GM19023 (cell line): ENCODE measurements around the gene XYLT2.
"Not testable (repeated sequence)": the region's sequence is repeated elsewhere in the genome, so short reads cannot be mapped to it uniquely, and the experiment has no call there.

Experiments used
- ATAC-seq: cut with Tn5 transposase; IDR thresholded peaks from one replicate; pipeline ENCODE4 v1.9.1; 2021; ENCODE audit warnings: mild to moderate bottlenecking, moderate library complexity; ENCODE audit not compliant: unreplicated experiment

The XYLT2 gene

DNA sequence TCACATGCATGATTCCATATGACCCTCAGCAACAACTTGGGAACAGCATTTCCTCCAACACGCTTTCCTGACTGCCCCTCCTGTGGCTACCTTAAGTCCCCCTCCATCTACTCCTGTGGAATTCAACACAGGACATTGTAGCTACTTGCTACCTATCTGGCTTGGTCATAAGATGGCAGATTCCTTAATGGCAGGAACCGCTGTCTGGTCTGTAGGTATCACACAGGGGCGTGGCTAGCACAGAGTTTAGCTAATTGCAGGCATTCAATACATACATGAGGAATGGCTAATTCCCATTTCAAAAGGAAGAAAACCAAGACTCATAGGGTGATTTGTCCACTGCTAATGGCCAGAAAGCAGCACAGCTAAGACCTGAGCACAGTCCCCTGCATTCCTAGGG lies 42.8 kb downstream of the XYLT2 start:
- ATAC-seq: no peak

DNA sequence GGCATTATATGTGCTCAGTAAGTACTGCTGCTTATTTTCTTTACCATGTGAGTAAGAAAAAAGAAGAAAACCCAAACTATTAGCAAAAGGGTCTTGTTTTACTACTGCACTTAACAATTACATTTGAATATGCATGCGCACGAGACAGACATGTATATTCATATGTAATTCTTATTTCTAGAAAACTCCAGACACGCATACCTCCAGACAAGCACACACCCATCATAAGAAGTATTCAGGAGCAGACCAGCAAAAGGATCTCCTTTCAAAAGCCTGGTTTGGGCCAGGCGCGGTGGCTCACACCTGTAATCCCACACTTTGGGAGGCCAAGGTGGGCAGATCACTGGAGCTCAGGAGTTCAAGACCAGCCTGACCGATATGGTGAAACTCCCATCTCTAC lies 43.6 kb downstream of the XYLT2 start:
- no peak for ATAC-seq

DNA sequence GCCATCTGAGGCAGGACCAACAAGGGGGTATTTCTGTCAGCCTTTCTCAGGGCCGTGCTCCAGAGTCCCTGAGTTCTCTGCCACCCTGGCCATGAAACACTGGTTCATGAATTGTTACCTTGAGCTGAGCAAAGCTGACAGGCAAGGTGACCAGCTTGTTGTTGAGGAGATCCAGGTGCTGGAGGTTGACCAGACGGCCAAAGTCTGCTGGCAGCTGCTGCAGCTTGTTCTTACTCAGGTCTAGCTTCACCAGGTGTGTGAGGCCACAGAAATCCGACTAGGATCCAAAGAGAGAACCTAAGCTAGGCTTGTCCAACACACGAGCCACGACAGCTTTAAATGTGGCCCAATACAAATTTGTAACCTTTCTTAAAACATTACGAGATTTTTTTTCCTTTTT lies 46.7 kb downstream of the XYLT2 start:
- ATAC-seq: no peak

DNA sequence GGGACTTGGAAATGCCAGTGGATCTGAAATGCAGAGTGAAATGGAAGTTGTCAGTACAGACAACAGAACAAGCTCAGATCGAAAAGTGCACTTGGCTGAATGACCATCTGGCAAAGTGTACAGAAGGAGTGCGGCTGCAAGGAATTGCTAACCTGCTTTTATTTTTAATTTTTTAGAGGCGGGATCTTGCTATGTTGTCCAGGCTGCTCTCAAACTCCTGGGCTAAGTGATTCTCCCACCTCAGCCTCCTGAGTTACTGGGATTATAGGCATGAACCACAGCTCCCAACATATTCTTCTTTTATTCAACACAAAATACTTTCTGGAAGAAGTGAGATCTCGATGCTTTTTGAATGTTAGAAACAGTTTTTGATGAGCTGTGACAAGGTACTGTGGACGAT lies 47.8 kb downstream of the XYLT2 start:
- ATAC-seq: no peak

DNA sequence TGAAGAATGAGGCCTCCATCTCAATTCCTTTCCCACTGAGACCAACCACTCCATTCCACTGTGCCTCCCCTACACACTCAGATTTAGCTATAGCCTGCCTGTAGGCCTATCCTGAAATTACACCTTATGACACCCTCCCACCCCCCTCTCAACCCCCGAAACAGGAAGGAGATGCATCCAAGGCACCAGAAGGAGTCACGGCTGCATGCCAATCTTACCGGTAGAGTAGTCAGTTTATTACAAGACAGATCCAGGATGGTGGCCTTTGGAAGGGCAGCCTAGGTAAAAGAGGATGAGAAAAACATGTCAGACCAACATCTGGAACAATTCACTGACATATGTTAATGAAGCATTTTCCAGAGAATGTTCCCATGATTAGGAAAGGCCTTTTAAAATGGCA lies 48.8 kb downstream of the XYLT2 start:
- no peak for ATAC-seq

DNA sequence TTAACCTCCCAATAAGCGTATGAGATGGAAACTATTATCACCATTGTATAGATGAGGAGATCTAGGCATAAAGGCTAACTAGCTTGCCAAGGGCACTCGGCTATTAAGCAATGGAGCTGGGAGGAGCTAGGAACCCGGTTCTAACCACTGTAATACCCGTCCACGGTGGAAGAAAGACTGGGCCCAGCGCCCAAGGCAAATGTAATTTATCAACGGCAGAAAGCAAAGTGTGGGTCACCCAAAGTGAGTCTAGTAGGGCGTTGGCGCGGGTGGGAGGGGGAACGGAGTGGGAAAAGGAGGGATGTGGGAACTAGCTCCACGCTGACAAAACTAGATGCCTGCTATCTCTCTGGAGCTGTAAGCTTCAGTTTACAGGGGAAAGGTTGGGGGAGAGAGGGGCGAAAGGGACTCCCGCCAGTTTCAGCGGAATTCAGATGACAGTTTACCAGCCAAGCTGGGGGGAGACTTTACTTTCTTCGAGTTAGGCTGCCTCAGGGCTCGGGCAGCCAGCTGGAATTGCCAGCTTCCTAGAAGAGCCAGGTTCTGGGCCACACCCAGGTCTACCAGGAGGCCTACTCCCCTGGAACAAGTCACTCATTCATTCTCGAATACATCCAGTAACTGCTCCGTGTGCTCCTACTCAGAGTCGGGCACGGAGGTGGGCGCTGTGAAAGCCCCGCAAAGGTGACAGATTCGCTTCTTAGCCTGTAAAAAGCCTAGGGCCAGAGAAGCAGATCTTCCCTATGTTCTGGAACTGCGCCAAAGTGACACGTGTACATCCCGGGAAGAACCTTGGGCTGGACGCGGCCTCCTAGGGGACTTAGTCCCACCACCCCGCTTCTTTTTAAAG lies 50.6 kb downstream of the XYLT2 start:
- no peak for ATAC-seq

DNA sequence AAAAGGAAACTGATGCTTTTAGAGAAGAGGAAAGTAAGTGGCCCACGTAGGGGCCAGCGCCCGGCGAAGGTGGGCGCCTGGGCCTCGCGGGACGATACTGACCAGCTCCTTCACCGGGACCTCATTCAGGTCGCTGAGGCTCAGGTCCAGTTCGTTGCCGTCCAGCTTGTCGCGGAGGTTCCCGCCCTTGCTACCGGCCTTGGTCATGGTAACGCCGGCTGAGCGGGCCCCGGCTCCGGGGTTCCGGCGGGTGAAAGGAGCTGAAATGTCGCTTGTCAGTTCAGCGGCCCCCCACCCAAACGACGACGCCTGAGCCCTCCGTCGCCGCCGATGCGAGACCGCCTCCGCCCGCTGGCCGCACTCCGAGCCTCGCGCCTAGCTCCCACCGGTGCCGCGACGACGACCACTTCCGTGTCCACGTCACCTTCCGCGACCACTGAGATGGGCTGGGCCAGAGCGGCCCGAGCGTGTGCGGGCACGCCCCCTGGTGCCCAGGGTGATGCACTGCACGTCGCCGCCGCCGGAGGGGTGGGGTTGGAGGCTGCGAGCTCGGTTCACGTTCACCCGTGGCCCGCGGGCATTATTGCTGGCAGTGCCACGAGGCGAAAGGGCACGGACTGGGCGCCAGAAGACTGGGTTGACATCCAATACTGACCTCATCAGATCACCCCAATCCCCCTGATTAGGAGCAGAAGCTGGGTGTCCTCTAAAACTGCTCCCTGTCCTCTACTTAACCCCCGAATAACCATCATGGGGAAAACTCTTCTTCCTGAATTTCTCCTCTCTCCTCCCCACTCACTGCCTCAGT lies 51.4 kb downstream of the XYLT2 start, which contains the start of gene LRRC59:
Gene LRRC59, minus strand, starts transcription at position 413 of the 808 bp plus-strand sequence. Its CDS starts 206 bp downstream, at position 207.
- ATAC-seq: peak; percentile 98

DNA sequence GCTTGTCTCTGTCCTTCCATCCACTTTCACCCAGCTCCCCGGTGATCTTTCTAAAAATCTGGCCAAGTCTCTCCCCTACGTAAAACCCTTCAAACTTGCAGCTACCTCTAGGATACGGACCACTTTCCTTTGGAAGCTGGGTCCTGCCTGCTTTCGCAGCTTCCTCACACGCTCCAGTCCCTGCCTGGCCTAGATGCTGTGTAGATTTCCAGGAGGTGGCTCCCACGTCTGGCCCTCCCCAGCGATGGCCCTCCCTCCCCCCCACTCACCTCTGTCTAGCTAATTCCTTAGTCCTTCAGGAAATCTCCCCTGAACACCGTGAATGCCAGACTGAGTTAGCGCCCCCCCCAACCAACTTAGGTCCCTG lies 52.0 kb downstream of the XYLT2 start:
- no peak for ATAC-seq

DNA sequence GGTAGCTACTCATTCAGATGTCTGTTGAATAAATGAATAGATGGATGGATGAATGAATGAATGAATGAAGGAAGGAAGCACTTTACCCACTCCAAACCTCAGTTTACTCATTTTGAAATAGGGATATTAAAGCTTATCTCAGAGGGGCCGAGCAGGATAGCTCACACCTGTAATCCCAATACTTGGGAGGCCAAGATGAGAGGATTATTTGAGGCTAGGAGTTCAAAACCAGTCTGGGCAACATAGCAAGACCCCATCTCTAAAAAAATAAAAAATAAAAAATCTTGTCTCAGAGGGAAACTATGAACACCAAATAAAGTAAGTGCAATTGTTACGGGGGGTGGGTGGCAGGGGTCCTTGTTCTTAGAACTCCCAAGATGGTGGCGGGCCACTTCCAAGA lies 52.7 kb downstream of the XYLT2 start:
- ATAC-seq: not testable (repeated sequence)

DNA sequence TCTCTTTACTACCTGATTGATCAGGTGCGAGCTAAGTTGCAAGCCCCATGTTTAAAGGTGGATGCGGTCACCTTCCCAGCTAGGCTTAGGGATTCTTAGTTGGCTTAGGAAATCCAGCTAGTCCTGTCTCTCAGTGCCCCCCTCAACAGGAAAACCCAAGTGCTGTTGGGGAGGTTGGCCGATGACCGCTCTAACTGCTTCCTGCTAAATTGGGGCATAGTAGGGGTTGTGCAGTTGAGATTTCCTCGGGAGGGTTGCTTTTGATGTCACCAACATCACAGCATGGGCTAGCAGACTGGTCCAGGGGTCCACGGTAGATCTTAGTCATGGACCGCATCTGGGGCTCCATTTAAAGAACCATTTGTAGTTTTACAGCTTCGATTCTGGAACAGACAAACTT lies 53.7 kb downstream of the XYLT2 start:
- not testable (repeated sequence) for ATAC-seq

DNA sequence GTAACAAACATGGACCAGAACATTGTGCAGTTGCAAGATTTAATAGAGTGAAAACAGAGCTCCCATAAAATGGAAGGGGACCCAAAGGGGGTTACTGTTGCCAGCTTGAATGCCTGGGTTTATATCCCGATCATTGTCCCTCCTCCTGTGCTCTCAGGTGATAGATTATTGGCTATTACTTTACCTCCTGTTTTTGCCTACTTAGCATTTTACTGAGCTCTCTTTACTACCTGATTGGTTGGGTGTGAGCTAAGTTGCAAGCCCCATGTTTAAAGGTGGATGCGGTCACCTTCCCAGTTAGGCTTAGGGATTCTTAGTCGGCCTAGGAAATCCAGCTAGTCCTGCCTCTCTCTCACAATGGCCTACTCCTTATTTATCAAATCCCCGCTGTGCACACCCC lies 59.4 kb downstream of the XYLT2 start:
- ATAC-seq: not testable (repeated sequence)

DNA sequence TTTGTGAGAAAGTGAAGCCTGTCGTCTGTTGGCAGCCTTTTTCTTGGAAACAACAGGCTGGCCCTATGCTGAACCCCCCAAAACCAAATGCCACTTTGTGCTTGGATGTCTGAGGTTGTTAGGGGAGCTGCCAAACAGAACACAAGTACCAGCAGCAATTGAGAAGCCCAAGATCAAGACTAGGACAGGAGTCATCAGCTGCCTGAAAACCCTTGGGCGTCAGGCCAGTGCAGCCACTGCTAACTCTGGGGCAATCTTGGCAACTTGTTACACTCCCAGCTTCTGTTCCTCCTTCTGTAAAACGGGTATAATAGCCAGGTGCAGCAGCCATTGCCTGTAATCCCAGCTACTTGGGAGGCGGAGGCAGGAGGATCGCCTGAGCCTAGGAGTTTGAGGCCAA lies 60.7 kb downstream of the XYLT2 start:
- no peak for ATAC-seq

DNA sequence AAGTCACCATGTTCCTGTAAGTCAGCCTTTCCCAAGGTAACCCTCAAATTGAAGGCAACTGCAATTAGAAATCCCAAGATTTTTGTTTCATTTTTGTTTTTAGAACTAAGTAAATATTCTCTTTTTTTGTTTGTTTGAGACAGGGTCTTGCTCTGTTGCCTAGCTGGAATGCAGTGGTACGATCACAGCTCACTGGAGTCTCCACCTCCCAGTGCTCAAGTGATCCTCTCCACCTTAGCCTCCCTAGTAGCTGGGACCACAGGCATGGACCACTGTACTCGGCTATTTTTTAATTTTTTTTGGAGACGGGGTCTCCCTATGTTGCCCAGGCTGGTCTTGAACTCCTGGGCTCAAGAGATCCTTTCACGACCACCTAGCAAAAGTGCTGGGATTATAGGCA lies 62.0 kb downstream of the XYLT2 start:
- no peak for ATAC-seq
